Vagina (tissue), 2 donors: ENCODE measurements around the gene CHP1. TPM values are rescaled to one million over a fixed set of nuclear protein-coding genes. Genes with fewer than 3 reads are reported as not detected.
"Not testable (repeated sequence)": the region's sequence is repeated elsewhere in the genome, so short reads cannot be mapped to it uniquely, and the experiment has no call there.

Source experiments
- DNase-seq, 2 donors: peaks; one replicate each; pipeline ENCODE4 v3.0.0-alpha.2; 2017; ENCODE audit errors: extremely low spot score in 2 of 2
- H3K27ac ChIP-seq: fragments of 200-600 bp; sonication (generic); one replicate; pipeline ENCODE4 v1.5.1; 2019
- H3K27me3 ChIP-seq: fragments of 200-600 bp; sonication (generic); one replicate; pipeline ENCODE4 v1.5.1; 2019
- H3K36me3 ChIP-seq, 2 donors: fragments of 200-600 bp; sonication (generic); one replicate each; pipeline ENCODE4 v1.5.1; 2017 to 2019
- H3K4me1 ChIP-seq: fragments of 200-600 bp; sonication (generic); one replicate; pipeline ENCODE4 v1.5.1; 2019
- H3K4me3 ChIP-seq, 2 donors: fragments of 200-600 bp; sonication (generic); 1 replicate in 1 of 2; 2 replicates in 1 of 2; pipeline ENCODE4 v1.5.1; 2016 to 2019
- H3K9me3 ChIP-seq: fragments of 200-600 bp; sonication (generic); one replicate; pipeline ENCODE4 v1.5.1; 2019
- CTCF ChIP-seq, 3 experiments: fragments of 450-650 bp in 2 of 3; fragments of 200-600 bp in 1 of 3; sonication (generic) in 1 of 3; IDR thresholded peaks; one replicate each; pipeline ENCODE4 v1.5.1; 2017 to 2019; ENCODE audit warnings: antibody characterized with exemption in 3 of 3, mild to moderate bottlenecking in 2 of 3, moderate library complexity in 2 of 3
- POLR2A ChIP-seq, 2 donors: fragments of 450-650 bp; IDR thresholded peaks; one replicate each; pipeline ENCODE4 v1.6.1; 2017; ENCODE audit warnings: antibody characterized with exemption in 2 of 2, mild to moderate bottlenecking in 2 of 2, moderate library complexity in 2 of 2
- POLR2AphosphoS5 ChIP-seq, 2 donors: sonication (generic); formaldehyde crosslinking; IDR thresholded peaks; one replicate each; pipeline ENCODE4 v1.9.0; 2017; ENCODE audit warnings: antibody characterized with exemption in 2 of 2, mild to moderate bottlenecking in 2 of 2, low read depth in 1 of 2; ENCODE audit not compliant: insufficient read depth in 1 of 2
- intact Hi-C: fragments of 100-400 bp; cut with DNase I; formaldehyde crosslinking; loops from one replicate; pipeline ENCODE4 v1.15.1; 2023
- total RNA-seq: library from RNA; depleted of rRNA; stranded (reverse); fragments of >200 nt; gene quantifications from one replicate; pipeline ENCODE4 v1.2.3, GENCODE V29; 2016

The CHP1 gene
- total RNA-seq, 1 donor from 2014 or later: 119 TPM

DNA sequence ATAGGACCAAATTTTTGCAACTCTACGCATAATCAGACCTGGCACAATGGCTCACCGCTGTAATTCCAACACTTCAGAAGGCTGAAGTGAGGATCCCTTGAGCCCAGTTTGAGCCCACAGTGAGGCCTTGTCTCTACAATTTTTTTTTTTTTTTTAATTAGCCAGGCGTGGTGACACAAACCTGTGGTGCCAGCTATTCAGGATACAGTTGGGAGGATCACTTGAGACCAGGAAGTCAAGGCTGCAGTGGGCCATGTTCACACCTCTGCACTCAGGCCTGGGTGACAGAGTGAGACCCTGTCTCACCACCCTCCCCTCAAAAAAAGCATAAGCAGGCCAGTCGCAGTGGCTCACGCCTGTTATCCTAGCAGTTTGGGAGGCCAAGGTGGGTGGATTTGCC, 76.6 kb downstream of the CHP1 start:
- H3K4me3 ChIP-seq: no peak overlapping the region
- TF ChIP-seq POLR2AphosphoS5 (IDR thresholded peaks at IDR 0.05; ENCODE audit: insufficient read depth in 1 of 2, low read depth in 1 of 2) (no peak), CTCF (IDR thresholded peaks at IDR 0.05) (no peak), POLR2A (IDR thresholded peaks at IDR 0.05) (no peak)
- H3K27ac ChIP-seq: no peak overlapping the region
- no peak for DNase-seq
- H3K4me1 ChIP-seq: no peaks in the 10 kb centered on the region
- H3K36me3 ChIP-seq: no peaks in the 10 kb centered on the region
- no peaks in the 10 kb centered on the region for H3K9me3 ChIP-seq
- H3K27me3 ChIP-seq: no peaks in the 10 kb centered on the region
- intact Hi-C loops: no loop called here

DNA sequence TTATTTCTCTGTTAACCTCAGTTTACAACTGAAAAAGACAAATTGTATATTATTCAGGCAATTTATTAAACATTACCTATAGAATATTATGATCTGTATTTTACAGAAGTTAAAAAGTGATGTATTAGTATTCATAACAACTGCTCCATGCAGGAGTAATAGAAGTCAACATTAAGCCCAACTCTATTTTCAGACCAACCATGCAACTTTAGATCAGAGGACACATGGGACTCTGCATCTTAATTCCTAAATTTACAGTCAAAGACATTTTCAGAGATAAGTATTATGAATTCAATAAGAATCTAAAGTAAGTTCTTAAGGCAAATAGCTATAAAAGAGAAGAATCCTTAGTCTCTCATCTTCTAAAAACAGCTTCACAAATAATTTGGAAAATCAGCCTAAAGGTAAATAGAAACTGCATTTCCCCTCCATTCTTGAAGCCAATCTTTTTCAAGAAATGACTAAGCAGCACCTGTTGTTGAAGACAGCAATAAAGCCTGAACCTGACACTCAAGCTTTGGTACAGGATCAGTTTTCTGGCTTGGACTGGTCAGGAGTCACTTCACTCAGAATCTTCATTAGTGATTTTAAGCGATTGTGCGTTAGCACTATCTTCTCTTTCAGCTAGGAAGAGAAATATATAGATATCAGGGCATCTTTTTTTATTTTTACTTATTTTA, 78.3 kb downstream of the CHP1 start:
- no peaks in the 10 kb centered on the region for H3K4me1 ChIP-seq
- no peaks in the 10 kb centered on the region for H3K9me3 ChIP-seq
- TF ChIP-seq CTCF (IDR thresholded peaks at IDR 0.05) (no peak), POLR2AphosphoS5 (IDR thresholded peaks at IDR 0.05; ENCODE audit: insufficient read depth in 1 of 2, low read depth in 1 of 2) (no peak), POLR2A (IDR thresholded peaks at IDR 0.05) (no peak)
- H3K4me3 ChIP-seq: no peak overlapping the region
- H3K36me3 ChIP-seq: no peaks in the 10 kb centered on the region
- no peak overlapping the region for H3K27ac ChIP-seq
- DNase-seq: no peak
- no peaks in the 10 kb centered on the region for H3K27me3 ChIP-seq
- intact Hi-C loops: no loop called here

DNA sequence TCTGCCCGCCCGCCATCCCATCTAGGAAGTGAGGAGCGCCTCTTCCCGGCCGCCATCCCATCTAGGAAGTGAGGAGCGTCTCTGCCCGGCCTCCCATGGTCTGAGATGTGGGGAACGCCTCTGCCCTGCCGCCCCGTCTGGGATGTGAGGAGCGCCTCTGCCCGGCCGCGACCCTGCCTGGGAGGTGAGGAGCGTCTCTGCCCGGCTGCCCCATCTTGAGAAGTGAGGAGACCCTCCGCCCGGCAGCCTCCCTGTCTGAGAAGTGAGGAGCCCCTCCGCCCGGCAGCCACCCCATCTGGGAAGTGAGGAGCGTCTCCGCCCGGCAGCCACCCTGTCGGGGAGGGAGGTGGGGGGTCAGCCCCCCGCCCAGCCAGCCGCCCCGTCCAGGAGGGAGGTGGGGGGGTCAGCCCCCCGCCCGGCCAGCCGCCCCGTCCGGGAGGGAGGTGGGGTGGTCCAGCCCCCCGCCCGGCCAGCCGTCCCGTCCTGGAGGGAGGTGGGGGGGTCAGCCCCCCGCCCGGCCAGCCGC, 89.8 kb downstream of the CHP1 start:
- H3K4me3 ChIP-seq, intact Hi-C loops, H3K4me1 ChIP-seq, H3K27ac ChIP-seq, DNase-seq, H3K27me3 ChIP-seq, H3K9me3 ChIP-seq, H3K36me3 ChIP-seq: not testable (repeated sequence)

GRCh38 chr15:41323611-41324010, 92.5 kb downstream of the CHP1 start:
- Histone ChIP-seq H3K4me1 (no peaks in the 10 kb centered on the region), H3K27me3 (no peaks in the 10 kb centered on the region), H3K36me3 (no peaks in the 10 kb centered on the region), H3K9me3 (no peaks in the 10 kb centered on the region), H3K4me3 (no peak overlapping the region), H3K27ac (no peak overlapping the region)
- no peak for DNase-seq
- TF ChIP-seq CTCF (IDR thresholded peaks at IDR 0.05) (no peak), POLR2AphosphoS5 (IDR thresholded peaks at IDR 0.05; ENCODE audit: insufficient read depth in 1 of 2, low read depth in 1 of 2) (no peak), POLR2A (IDR thresholded peaks at IDR 0.05) (no peak)
- intact Hi-C loops: no loop called here

GRCh38 chr15:41331281-41331680, 100.2 kb downstream of the CHP1 start:
- Histone ChIP-seq H3K4me3 (no peak overlapping the region), H3K27me3 (no peaks in the 10 kb centered on the region), H3K9me3 (no peaks in the 10 kb centered on the region), H3K4me1 (peaks cover 6% of the 10 kb centered on the region), H3K27ac (no peak overlapping the region), H3K36me3 (no peaks in the 10 kb centered on the region)
- intact Hi-C loops: no loop called here
- DNase-seq: no peak
- TF ChIP-seq POLR2AphosphoS5 (IDR thresholded peaks at IDR 0.05; ENCODE audit: insufficient read depth in 1 of 2, low read depth in 1 of 2) (no peak), CTCF (IDR thresholded peaks at IDR 0.05) (no peak), POLR2A (IDR thresholded peaks at IDR 0.05) (no peak)

Other genes starting within 250 kb of the CHP1 start
- 31.7 TPM for gene INO80, start 115.0 kb upstream of the CHP1 start, total RNA-seq
- gene EXD1, start 511 bp upstream of the CHP1 start, total RNA-seq: not detected
- not detected for gene OIP5, start 101.3 kb downstream of the CHP1 start, total RNA-seq
- gene NUSAP1, start 101.6 kb downstream of the CHP1 start, total RNA-seq: 16.9 TPM
- 6.9 TPM for gene NDUFAF1, start 171.2 kb downstream of the CHP1 start, total RNA-seq
- gene RTF1, start 185.8 kb downstream of the CHP1 start, total RNA-seq: 32.2 TPM